Thymus (tissue), 11 donors: Measurements from ENCODE around the gene CEACAM16. TPM values are rescaled to one million over a fixed set of nuclear protein-coding genes. Genes with fewer than 3 reads are reported as not detected.

Experiments
- DNase-seq, 9 donors: peaks; one replicate each; pipeline ENCODE4 v3.0.0-alpha.2; 2013; ENCODE audit warnings: low spot score in 9 of 9, low read depth in 6 of 9, missing footprints in 1 of 9
- H3K27ac ChIP-seq, 2 donors: one replicate each; pipeline ENCODE4 v1.5.1; 2013; ENCODE audit warnings: control low read depth in 1 of 2, low read depth in 1 of 2, low read length in 1 of 2, mild to moderate bottlenecking in 1 of 2, moderate library complexity in 1 of 2
- H3K27me3 ChIP-seq, 2 donors: one replicate each; pipeline ENCODE4 v1.5.1; 2013; ENCODE audit warnings: low read length in 1 of 2; ENCODE audit not compliant: control insufficient read depth in 2 of 2, insufficient read depth in 1 of 2
- H3K36me3 ChIP-seq, 2 donors: one replicate each; pipeline ENCODE4 v1.5.1; 2013; ENCODE audit warnings: low read length in 1 of 2, mild to moderate bottlenecking in 1 of 2, moderate library complexity in 1 of 2; ENCODE audit not compliant: control insufficient read depth in 2 of 2, insufficient read depth in 2 of 2
- H3K4me1 ChIP-seq, 2 donors: one replicate each; pipeline ENCODE4 v1.5.1; 2013; ENCODE audit warnings: low read length in 2 of 2; ENCODE audit not compliant: control insufficient read depth in 2 of 2, insufficient read depth in 2 of 2
- H3K4me3 ChIP-seq, 2 donors: one replicate each; pipeline ENCODE4 v1.5.1; 2013; ENCODE audit warnings: low read length in 2 of 2, control low read depth in 1 of 2, mild to moderate bottlenecking in 1 of 2
- H3K9me3 ChIP-seq, 2 donors: one replicate each; pipeline ENCODE4 v1.5.1; 2013; ENCODE audit warnings: low read length in 1 of 2, mild to moderate bottlenecking in 1 of 2; ENCODE audit not compliant: control insufficient read depth in 2 of 2, insufficient read depth in 1 of 2
- WGBS: extraction: QIAGEN DNeasy Blood & Tissue Kit; methylation state at CpG from one replicate; pipeline ENCODE4 v1.1.7; 2013; 5-methylcytosine and 5-hydroxymethylcytosine counted together
- polyA plus RNA-seq: library from polyadenylated mRNA; stranded (reverse); fragments of 200-250 nt; gene quantifications from one replicate; pipeline ENCODE4 v1.2.3, GENCODE V29; 2013
- total RNA-seq: library from RNA; stranded (reverse); fragments of 120-200 nt; gene quantifications from one replicate; pipeline ENCODE4 v1.2.4, GENCODE V29; 2013
- donor health status: healthy.

The CEACAM16 gene
- total and polyA plus RNA-seq, 2 donors = 0.09 to 0.24 TPM

DNA sequence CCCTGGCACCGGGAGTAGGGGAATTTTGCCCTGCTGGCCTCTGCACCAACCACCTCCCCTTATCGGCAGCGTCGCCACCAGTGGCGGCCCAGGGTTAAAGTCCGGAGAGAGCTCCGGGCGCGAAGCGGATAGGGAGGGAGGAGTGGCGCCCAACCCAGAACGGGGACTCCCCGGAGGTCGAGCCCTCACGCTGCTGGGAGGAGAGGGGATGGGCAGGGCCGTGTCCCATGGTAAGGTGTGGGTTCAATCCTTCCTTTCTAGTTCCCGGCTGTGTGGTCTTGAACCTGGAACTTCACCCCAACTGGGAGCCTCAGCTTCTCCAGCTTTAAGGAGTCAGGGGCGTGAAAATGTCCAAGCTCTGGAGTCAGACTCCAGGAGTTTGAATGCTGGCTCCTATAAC lies 26.3 kb downstream of the CEACAM16 start:
- H3K4me3 ChIP-seq = no peak overlapping the region
- H3K4me1 ChIP-seq = peaks cover 0 to 20% of the 10 kb centered on the region in 2 donors
- H3K9me3 ChIP-seq = no peaks in the 10 kb centered on the region
- peaks cover 0 to 6% of the 10 kb centered on the region in 2 donors for H3K27me3 ChIP-seq
- H3K27ac ChIP-seq = no peak overlapping the region
- 56% methylated on average over 18 of the region's 18 CpGs for WGBS
- no peak for DNase-seq
- H3K36me3 ChIP-seq = no peaks in the 10 kb centered on the region

DNA sequence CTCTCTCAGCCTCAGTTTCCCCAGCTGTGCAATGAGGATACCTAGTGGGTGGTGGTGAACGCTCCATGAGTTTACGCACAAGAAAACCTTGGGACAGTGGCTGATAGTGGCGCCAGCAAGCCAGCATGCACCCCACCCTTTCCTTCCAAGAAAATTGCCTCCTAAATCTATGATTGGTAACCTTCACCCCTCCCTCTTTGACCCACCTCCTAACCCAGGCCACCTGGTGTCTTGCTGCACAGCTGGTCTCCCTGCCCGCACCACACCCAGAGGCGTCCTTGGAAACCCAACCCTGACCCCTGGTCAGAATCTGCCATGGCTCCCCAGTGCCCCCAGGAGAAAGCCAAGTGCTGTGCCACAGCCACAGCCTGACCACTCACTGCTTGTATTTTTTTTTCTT lies 26.7 kb downstream of the CEACAM16 start:
- Histone ChIP-seq H3K9me3 (no peaks in the 10 kb centered on the region), H3K27ac (no peak overlapping the region), H3K4me3 (no peak overlapping the region), H3K4me1 (peaks cover 0 to 20% of the 10 kb centered on the region in 2 donors), H3K27me3 (peaks cover 0 to 6% of the 10 kb centered on the region in 2 donors), H3K36me3 (no peaks in the 10 kb centered on the region)
- no peak for DNase-seq
- WGBS = 91% methylated on average over 5 of the region's 5 CpGs

- H3K36me3 ChIP-seq = no peaks in the 10 kb centered on the region
- H3K27ac ChIP-seq = no peak overlapping the region
- no peak overlapping the region for H3K4me3 ChIP-seq
- no peak for DNase-seq
- H3K9me3 ChIP-seq = no peaks in the 10 kb centered on the region
- 97% methylated on average over 12 of the region's 12 CpGs for WGBS
- peaks cover 0 to 6% of the 10 kb centered on the region in 2 donors for H3K27me3 ChIP-seq
- peaks cover 0 to 20% of the 10 kb centered on the region in 2 donors for H3K4me1 ChIP-seq
Observed at GRCh38 chr19:44726465-44726864, 27.5 kb downstream of the CEACAM16 start.

DNA sequence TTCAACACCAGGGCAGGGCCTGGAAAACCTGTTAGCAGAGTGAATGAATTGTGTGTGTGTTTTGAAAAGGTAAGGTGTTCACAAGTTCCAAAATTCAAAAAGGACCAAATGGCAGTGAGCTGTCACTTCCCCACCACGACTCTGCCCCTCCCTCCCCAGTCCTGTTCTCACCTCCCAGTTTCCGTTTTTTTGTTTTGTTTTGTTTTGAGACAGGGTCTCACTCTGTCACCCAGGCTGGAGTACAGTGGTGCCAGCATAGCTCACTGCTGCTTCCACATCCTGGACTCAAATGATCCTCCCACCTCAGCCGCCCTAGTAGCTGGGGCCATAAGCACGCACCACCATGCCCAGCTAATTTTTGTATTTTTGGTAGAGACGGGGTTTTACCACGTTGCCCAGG lies 29.2 kb downstream of the CEACAM16 start:
- Histone ChIP-seq H3K4me3 (no peak overlapping the region), H3K27me3 (peaks cover 0 to 7% of the 10 kb centered on the region in 2 donors), H3K27ac (no peak overlapping the region), H3K4me1 (peaks cover 0 to 9% of the 10 kb centered on the region in 2 donors), H3K9me3 (no peaks in the 10 kb centered on the region), H3K36me3 (no peaks in the 10 kb centered on the region)
- DNase-seq = no peak
- 80% methylated on average over 6 of the region's 6 CpGs for WGBS

- Histone ChIP-seq H3K4me3 (no peak overlapping the region), H3K4me1 (no peaks in the 10 kb centered on the region), H3K27ac (no peak overlapping the region), H3K36me3 (no peaks in the 10 kb centered on the region), H3K9me3 (no peaks in the 10 kb centered on the region), H3K27me3 (peaks cover 0 to 7% of the 10 kb centered on the region in 2 donors)
- no peak for DNase-seq
- 89% methylated on average over 8 of the region's 8 CpGs for WGBS
Observed at GRCh38 chr19:44729516-44730033, 30.6 kb downstream of the CEACAM16 start.

DNA sequence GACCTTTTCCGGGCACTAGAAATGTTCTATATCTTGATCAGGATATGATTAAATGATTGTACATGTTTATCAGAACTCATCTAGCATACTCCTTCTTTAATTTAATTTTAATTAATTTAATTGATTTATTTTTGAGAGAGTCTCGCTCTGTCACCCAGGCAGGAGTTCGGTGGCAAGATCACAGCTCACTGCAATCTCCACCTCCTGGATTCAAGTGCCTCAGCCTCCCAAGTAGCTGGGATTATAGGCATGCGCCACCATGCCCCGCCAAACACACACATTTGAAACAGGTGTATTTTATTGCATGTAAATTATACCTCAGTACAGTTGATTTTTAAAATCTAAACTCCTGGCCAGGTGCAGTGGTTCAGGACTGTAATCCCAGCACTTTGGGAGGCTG lies 32.1 kb downstream of the CEACAM16 start:
- WGBS = 95% methylated on average over 5 of the region's 5 CpGs
- DNase-seq = no peak
- Histone ChIP-seq H3K36me3 (no peaks in the 10 kb centered on the region), H3K9me3 (no peaks in the 10 kb centered on the region), H3K27me3 (peaks cover 0 to 2% of the 10 kb centered on the region in 2 donors), H3K4me3 (no peak overlapping the region), H3K4me1 (no peaks in the 10 kb centered on the region), H3K27ac (no peak overlapping the region)

DNA sequence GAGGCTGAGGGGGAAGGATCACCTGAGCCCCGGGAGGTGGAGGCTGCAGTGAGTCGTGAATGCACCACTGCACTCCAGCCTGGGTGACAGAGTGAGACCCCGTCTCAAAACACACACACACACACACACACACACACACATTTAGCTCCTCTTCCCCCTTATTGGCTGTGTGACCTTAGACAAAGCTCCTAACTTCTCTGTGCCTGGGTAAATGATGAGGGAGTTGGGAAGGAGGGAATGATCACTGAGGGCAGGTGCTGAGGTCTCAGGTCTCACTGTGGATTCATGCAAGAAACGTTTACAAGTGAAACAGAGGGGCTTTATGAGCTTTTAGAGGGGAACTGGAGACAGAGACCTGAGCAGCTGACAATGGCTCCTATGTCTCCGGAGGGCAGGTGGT lies 32.7 kb downstream of the CEACAM16 start:
- Histone ChIP-seq H3K36me3 (no peaks in the 10 kb centered on the region), H3K4me1 (no peaks in the 10 kb centered on the region), H3K27me3 (peaks cover 0 to 2% of the 10 kb centered on the region in 2 donors), H3K9me3 (no peaks in the 10 kb centered on the region), H3K4me3 (no peak overlapping the region), H3K27ac (no peak overlapping the region)
- 93% methylated on average over 5 of the region's 5 CpGs for WGBS
- no peak for DNase-seq

GRCh38 chr19:44732235-44733014 lies 33.5 kb downstream of the CEACAM16 start:
- Histone ChIP-seq H3K4me1 (peaks cover 0 to 2% of the 10 kb centered on the region in 2 donors), H3K4me3 (no peak overlapping the region), H3K9me3 (no peaks in the 10 kb centered on the region), H3K27me3 (peaks cover 0 to 2% of the 10 kb centered on the region in 2 donors), H3K27ac (no peak overlapping the region), H3K36me3 (no peaks in the 10 kb centered on the region)
- 95% methylated on average over 11 of the region's 11 CpGs for WGBS
- DNase-seq = no peak

DNA sequence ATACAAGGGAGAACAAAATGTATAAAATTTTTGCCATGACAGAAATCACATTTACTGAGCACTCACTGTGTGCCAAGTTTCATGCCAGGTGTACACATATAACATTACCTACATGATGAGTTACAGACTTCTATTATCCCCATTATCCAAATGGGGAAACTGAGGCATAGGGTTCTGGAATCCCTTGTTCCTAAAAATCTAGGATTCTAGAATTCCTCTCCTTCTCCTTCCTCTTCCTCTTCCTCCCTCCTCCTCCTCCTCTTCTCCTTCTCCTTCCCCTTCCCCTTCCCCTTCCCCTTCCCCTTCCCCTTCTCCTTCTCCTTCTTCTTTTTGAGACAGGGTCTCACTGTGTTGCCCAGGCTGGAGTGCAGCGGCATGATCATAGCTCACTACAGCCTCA lies 35.4 kb downstream of the CEACAM16 start:
- WGBS = 37% methylated on average over 1 of the region's 1 CpG
- Histone ChIP-seq H3K27ac (no peak overlapping the region), H3K4me1 (peaks cover 0 to 7% of the 10 kb centered on the region in 2 donors), H3K4me3 (no peak overlapping the region), H3K9me3 (no peaks in the 10 kb centered on the region), H3K27me3 (peaks cover 0 to 4% of the 10 kb centered on the region in 2 donors), H3K36me3 (no peaks in the 10 kb centered on the region)
- no peak for DNase-seq
